HG02981 (cell line): Measurements from ENCODE around the gene RILPL1.
"Not testable (repeated sequence)": the region's sequence is repeated elsewhere in the genome, so short reads cannot be mapped to it uniquely, and the experiment has no call there.

Source experiments
- ATAC-seq: cut with Tn5 transposase; IDR thresholded peaks from one replicate; pipeline ENCODE4 v1.9.1; 2021; ENCODE audit warnings: mild to moderate bottlenecking, moderate library complexity; ENCODE audit not compliant: unreplicated experiment

Gene RILPL1

GRCh38 chr12:123530668-123531067 is 2.9 kb downstream of the RILPL1 start:
- ATAC-seq: no peak

- ATAC-seq: no peak
Measured at GRCh38 chr12:123529686-123530085, 3.8 kb downstream of the RILPL1 start.

- no peak for ATAC-seq
Measured at GRCh38 chr12:123528858-123529257, 4.7 kb downstream of the RILPL1 start.

- ATAC-seq: no peak
Measured at GRCh38 chr12:123526542-123527080, 6.9 kb downstream of the RILPL1 start.

GRCh38 chr12:123524378-123524777 is 9.1 kb downstream of the RILPL1 start:
- no peak for ATAC-seq

GRCh38 chr12:123523518-123523917 is 10.0 kb downstream of the RILPL1 start:
- no peak for ATAC-seq

GRCh38 chr12:123522164-123522563 is 11.4 kb downstream of the RILPL1 start:
- ATAC-seq: no peak

- ATAC-seq: no peak
Measured at GRCh38 chr12:123520567-123521474, 12.7 kb downstream of the RILPL1 start.

GRCh38 chr12:123519141-123520001 is 14.1 kb downstream of the RILPL1 start:
- no peak for ATAC-seq

- ATAC-seq: no peak
Measured at GRCh38 chr12:123516216-123516780, 17.2 kb downstream of the RILPL1 start.

- not testable (repeated sequence) for ATAC-seq
Measured at GRCh38 chr12:123514582-123515221, 18.8 kb downstream of the RILPL1 start.

GRCh38 chr12:123513805-123514204 is 19.7 kb downstream of the RILPL1 start:
- no peak for ATAC-seq

GRCh38 chr12:123512838-123513665 is 20.5 kb downstream of the RILPL1 start:
- ATAC-seq: no peak

- ATAC-seq: no peak
Measured at GRCh38 chr12:123506843-123507236, 26.7 kb downstream of the RILPL1 start.

- ATAC-seq: no peak
Measured at GRCh38 chr12:123506059-123506842, 27.3 kb downstream of the RILPL1 start.

GRCh38 chr12:123502163-123502704 is 31.3 kb downstream of the RILPL1 start:
- ATAC-seq: no peak

- ATAC-seq: no peak
Measured at GRCh38 chr12:123499332-123499731, 34.2 kb downstream of the RILPL1 start.

- no peak for ATAC-seq
Measured at GRCh38 chr12:123498126-123498825, 35.2 kb downstream of the RILPL1 start.
